GM19438 (cell line): ENCODE measurements around the gene GNG4.
"Not testable (repeated sequence)": the region's sequence is repeated elsewhere in the genome, so short reads cannot be mapped to it uniquely, and the experiment has no call there.

Source experiments
- ATAC-seq: cut with Tn5 transposase; IDR thresholded peaks from one replicate; pipeline ENCODE4 v1.9.1; 2021; ENCODE audit warnings: low read depth; ENCODE audit not compliant: unreplicated experiment

The GNG4 gene

GRCh38 chr1:235546369-235547155 lies 103.0 kb downstream of the GNG4 start:
- not testable (repeated sequence) for ATAC-seq

- no peak for ATAC-seq
These were observed 104.2 kb downstream of the GNG4 start for GRCh38 chr1:235545292-235545930.

- ATAC-seq, result not testable (repeated sequence)
These were observed 106.7 kb downstream of the GNG4 start for GRCh38 chr1:235542845-235543244.

GRCh38 chr1:235533476-235534168 lies 116.0 kb downstream of the GNG4 start:
- ATAC-seq, result no peak

- no peak for ATAC-seq
These were observed 117.2 kb downstream of the GNG4 start for GRCh38 chr1:235532360-235532759.

- no peak for ATAC-seq
These were observed 122.3 kb downstream of the GNG4 start for GRCh38 chr1:235527196-235527814.

GRCh38 chr1:235525314-235525713 lies 124.3 kb downstream of the GNG4 start:
- no peak for ATAC-seq

GRCh38 chr1:235516862-235517446 lies 132.6 kb downstream of the GNG4 start:
- no peak for ATAC-seq

GRCh38 chr1:235515844-235516512 lies 133.6 kb downstream of the GNG4 start:
- no peak for ATAC-seq

GRCh38 chr1:235513495-235514366 lies 135.9 kb downstream of the GNG4 start:
- ATAC-seq, result no peak

GRCh38 chr1:235511470-235512240 lies 137.9 kb downstream of the GNG4 start:
- ATAC-seq, result no peak

- ATAC-seq, result no peak
These were observed 138.8 kb downstream of the GNG4 start for GRCh38 chr1:235510823-235511222.

GRCh38 chr1:235507623-235508022 lies 142.0 kb downstream of the GNG4 start:
- ATAC-seq, result no peak

GRCh38 chr1:235504494-235505222 lies 144.9 kb downstream of the GNG4 start:
- ATAC-seq, result peak; percentile 86

GRCh38 chr1:235504122-235504493 lies 145.5 kb downstream of the GNG4 start, which contains the start of gene B3GALNT2:
TSS of gene B3GALNT2 (minus strand) at chr1:235504452. CDS start at chr1:235504252, 200 bp downstream.
- ATAC-seq, result peak; percentile 34

GRCh38 chr1:235503403-235504121 lies 146.0 kb downstream of the GNG4 start:
- peak; percentile 12 for ATAC-seq
